HepG2 (cell line): ENCODE measurements around the gene OGFOD3. TPM values are rescaled to one million over a fixed set of nuclear protein-coding genes. Genes with fewer than 3 reads are reported as not detected.

Experiments
- BORCS8-MEF2B ChIP-seq: sonication (generic); formaldehyde crosslinking; IDR thresholded peaks from 2 replicates; pipeline ENCODE4 v1.8.0; 2022; ENCODE audit warnings: mild to moderate bottlenecking, missing genetic modification reagents
- CAMTA2 ChIP-seq: sonication (generic); formaldehyde crosslinking; IDR thresholded peaks from 2 replicates; pipeline ENCODE4 v1.4.0; 2020; ENCODE audit warnings: mild to moderate bottlenecking, missing genetic modification reagents, borderline replicate concordance
- DR1 ChIP-seq: sonication (generic); formaldehyde crosslinking; IDR thresholded peaks from 2 replicates; pipeline ENCODE4 v1.8.0; 2021; ENCODE audit warnings: mild to moderate bottlenecking, missing genetic modification reagents, inconsistent platforms
- HMGXB3 ChIP-seq: sonication (generic); formaldehyde crosslinking; IDR thresholded peaks from 2 replicates; pipeline ENCODE4 v1.4.0; 2020; ENCODE audit warnings: missing genetic modification reagents, borderline replicate concordance
- KLF15 ChIP-seq: sonication (generic); formaldehyde crosslinking; IDR thresholded peaks from 2 replicates; pipeline ENCODE4 v1.8.1; 2023; ENCODE audit warnings: borderline replicate concordance, mild to moderate bottlenecking, inconsistent platforms, missing genetic modification reagents, mixed read lengths
- NR0B2 ChIP-seq: sonication (generic); formaldehyde crosslinking; IDR thresholded peaks from 2 replicates; pipeline ENCODE4 v1.4.0; 2020; ENCODE audit warnings: mild to moderate bottlenecking, missing genetic modification reagents
- SALL1 ChIP-seq: sonication (generic); formaldehyde crosslinking; IDR thresholded peaks from 2 replicates; pipeline ENCODE4 v1.8.0; 2022; ENCODE audit warnings: mild to moderate bottlenecking, missing genetic modification reagents
- SP2 ChIP-seq: sonication (generic); formaldehyde crosslinking; IDR thresholded peaks from 2 replicates; pipeline ENCODE4 v1.5.1; 2020; ENCODE audit warnings: mild to moderate bottlenecking, missing genetic modification reagents
- TFDP1 ChIP-seq: IDR thresholded peaks from 2 replicates; pipeline ENCODE4 v1.6.1; 2016; ENCODE audit warnings: missing compliant biosample characterization, missing genetic modification reagents, borderline replicate concordance
- ZFP41 ChIP-seq: sonication (generic); formaldehyde crosslinking; IDR thresholded peaks from 2 replicates; pipeline ENCODE4 v1.4.0; 2020; ENCODE audit warnings: mild to moderate bottlenecking, missing genetic modification reagents, borderline replicate concordance
- ZNF12 ChIP-seq: sonication (generic); formaldehyde crosslinking; IDR thresholded peaks from 2 replicates; pipeline ENCODE4 v1.5.0; 2020; ENCODE audit warnings: missing genetic modification reagents
- ZNF20 ChIP-seq: sonication (generic); formaldehyde crosslinking; IDR thresholded peaks from 2 replicates; pipeline ENCODE4 v1.4.0; 2020; ENCODE audit warnings: mild to moderate bottlenecking, moderate library complexity, missing genetic modification reagents
- ZNF224 ChIP-seq: sonication (generic); formaldehyde crosslinking; IDR thresholded peaks from 2 replicates; pipeline ENCODE4 v1.5.0; 2020; ENCODE audit warnings: mild to moderate bottlenecking, missing genetic modification reagents
- ZNF362 ChIP-seq: sonication (generic); formaldehyde crosslinking; IDR thresholded peaks from 2 replicates; pipeline ENCODE4 v1.4.0; 2020; ENCODE audit warnings: missing genetic modification reagents, mild to moderate bottlenecking, borderline replicate concordance
- ZNF451 ChIP-seq: sonication (generic); formaldehyde crosslinking; IDR thresholded peaks from 2 replicates; pipeline ENCODE4 v1.5.0; 2020; ENCODE audit warnings: mild to moderate bottlenecking, missing genetic modification reagents
- ZSCAN20 ChIP-seq: sonication (generic); formaldehyde crosslinking; IDR thresholded peaks from 2 replicates; pipeline ENCODE4 v1.4.0; 2020; ENCODE audit warnings: missing genetic modification reagents, mild to moderate bottlenecking, borderline replicate concordance
- polyA plus RNA-seq, 8 experiments: library from polyadenylated mRNA; depleted of rRNA in 3 of 8; stranded (reverse) in 7 of 8; unstranded in 1 of 8; fragments of >200 nt; fragmentation: Illumina TruSeq in 4 of 8; extraction: Trizol in 4 of 8; gene quantifications; 2 replicates each; pipeline versions ENCODE4 v1.2.1 to v1.2.3, GENCODE V29; 2011 to 2016; ENCODE audit warnings: low read depth in 4 of 8, missing spikeins in 1 of 8, mixed read lengths in 1 of 8; ENCODE audit not compliant: insufficient read depth in 1 of 8
- total RNA-seq, 5 experiments: library from RNA; depleted of rRNA; stranded (reverse); fragments of >200 nt; fragmentation: Illumina TruSeq; extraction: Trizol; gene quantifications; 2 replicates each; pipeline ENCODE4 v1.2.3, GENCODE V29; 2016; ENCODE audit warnings: low read depth in 1 of 5
- TF ChIP-seq, protein P1 (sequence below): IDR thresholded peaks from 2 replicates; pipeline ENCODE4 v1.4.0; 2020; ENCODE audit warnings: mild to moderate bottlenecking, missing genetic modification reagents

Gene OGFOD3
- total and polyA plus RNA-seq, 2 of the 13 experiments (the other 11 are each of a cell fraction or from before 2014, with no cell fraction given): 40.0 to 42.1 TPM

- TF ChIP-seq KLF15 (CRISPR knock-in tag): no peak; the same call in 1 of the 2 replicates
- TF ChIP-seq ZNF451: peak; percentile 59; the same call in 1 of the 2 replicates
- peak; percentile 59; the same call in 1 of the 2 replicates for TF ChIP-seq ZSCAN20
- TF ChIP-seq, protein P1, sequence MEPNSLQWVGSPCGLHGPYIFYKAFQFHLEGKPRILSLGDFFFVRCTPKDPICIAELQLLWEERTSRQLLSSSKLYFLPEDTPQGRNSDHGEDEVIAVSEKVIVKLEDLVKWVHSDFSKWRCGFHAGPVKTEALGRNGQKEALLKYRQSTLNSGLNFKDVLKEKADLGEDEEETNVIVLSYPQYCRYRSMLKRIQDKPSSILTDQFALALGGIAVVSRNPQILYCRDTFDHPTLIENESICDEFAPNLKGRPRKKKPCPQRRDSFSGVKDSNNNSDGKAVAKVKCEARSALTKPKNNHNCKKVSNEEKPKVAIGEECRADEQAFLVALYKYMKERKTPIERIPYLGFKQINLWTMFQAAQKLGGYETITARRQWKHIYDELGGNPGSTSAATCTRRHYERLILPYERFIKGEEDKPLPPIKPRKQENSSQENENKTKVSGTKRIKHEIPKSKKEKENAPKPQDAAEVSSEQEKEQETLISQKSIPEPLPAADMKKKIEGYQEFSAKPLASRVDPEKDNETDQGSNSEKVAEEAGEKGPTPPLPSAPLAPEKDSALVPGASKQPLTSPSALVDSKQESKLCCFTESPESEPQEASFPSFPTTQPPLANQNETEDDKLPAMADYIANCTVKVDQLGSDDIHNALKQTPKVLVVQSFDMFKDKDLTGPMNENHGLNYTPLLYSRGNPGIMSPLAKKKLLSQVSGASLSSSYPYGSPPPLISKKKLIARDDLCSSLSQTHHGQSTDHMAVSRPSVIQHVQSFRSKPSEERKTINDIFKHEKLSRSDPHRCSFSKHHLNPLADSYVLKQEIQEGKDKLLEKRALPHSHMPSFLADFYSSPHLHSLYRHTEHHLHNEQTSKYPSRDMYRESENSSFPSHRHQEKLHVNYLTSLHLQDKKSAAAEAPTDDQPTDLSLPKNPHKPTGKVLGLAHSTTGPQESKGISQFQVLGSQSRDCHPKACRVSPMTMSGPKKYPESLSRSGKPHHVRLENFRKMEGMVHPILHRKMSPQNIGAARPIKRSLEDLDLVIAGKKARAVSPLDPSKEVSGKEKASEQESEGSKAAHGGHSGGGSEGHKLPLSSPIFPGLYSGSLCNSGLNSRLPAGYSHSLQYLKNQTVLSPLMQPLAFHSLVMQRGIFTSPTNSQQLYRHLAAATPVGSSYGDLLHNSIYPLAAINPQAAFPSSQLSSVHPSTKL (CRISPR knock-in tag): peak; percentile 65; the same call in 1 of the 2 replicates
- TF ChIP-seq ZFP41 (CRISPR knock-in tag): peak; percentile 89
- peak; percentile 65; the same call in 1 of the 2 replicates for TF ChIP-seq ZNF12 (CRISPR knock-in tag)
- TF ChIP-seq NR0B2 (CRISPR knock-in tag): peak; percentile 94
- peak; percentile 74; the same call in 1 of the 2 replicates for TF ChIP-seq ZNF362 (CRISPR knock-in tag)
- peak; percentile 96 for TF ChIP-seq CAMTA2 (CRISPR knock-in tag)
- TF ChIP-seq ZNF224: peak; percentile 99
- TF ChIP-seq SP2: peak; percentile 91
- peak; percentile 96 for TF ChIP-seq ZNF20
- TF ChIP-seq BORCS8-MEF2B (CRISPR knock-in tag): peak; percentile 88
- TF ChIP-seq HMGXB3 (CRISPR knock-in tag): peak; percentile 94
- TF ChIP-seq SALL1 (CRISPR knock-in tag): peak; percentile 88
- peak; percentile 29 for TF ChIP-seq TFDP1 (CRISPR knock-in tag)
- TF ChIP-seq DR1 (CRISPR knock-in tag): peak; percentile 99
Measured at GRCh38 chr17:82458179-82458884, 39.9 kb upstream of the OGFOD3 start, which contains the start of gene NARF (continued).
